Measurements from ENCODE around the gene PBXIP1.

The PBXIP1 gene

DNA sequence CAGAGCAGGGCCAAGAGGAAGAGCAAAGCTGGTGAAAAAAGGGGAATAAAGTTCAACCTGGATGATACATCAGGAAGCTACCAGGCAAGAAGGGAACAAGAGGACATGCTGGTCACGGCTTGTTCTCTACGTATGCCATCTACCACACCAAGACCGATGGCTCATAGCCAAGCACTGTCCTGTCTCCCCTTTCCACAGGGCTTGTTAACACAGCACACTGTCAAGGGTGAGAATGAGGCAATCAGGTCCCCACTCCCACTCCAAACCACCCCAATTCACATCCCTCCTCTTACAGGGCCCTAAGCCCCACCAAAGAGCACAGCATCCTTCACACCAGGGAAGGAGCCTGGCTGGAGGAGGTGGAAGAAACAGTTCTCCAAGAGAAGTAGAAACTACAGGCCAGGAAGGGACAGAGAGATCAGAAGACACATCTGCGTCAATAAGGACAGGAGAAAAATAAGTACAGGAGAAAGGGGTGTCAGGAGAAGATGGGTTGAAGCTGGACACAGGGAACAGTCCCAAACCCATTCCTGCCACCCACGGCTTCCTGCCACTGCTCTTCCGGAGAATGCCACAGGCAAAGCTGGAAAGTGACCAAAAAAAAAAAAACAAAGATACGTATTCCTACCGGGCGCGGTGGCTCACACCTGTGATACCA lies 15.6 kb upstream of the PBXIP1 start:
- DNase-seq = no peak

DNA sequence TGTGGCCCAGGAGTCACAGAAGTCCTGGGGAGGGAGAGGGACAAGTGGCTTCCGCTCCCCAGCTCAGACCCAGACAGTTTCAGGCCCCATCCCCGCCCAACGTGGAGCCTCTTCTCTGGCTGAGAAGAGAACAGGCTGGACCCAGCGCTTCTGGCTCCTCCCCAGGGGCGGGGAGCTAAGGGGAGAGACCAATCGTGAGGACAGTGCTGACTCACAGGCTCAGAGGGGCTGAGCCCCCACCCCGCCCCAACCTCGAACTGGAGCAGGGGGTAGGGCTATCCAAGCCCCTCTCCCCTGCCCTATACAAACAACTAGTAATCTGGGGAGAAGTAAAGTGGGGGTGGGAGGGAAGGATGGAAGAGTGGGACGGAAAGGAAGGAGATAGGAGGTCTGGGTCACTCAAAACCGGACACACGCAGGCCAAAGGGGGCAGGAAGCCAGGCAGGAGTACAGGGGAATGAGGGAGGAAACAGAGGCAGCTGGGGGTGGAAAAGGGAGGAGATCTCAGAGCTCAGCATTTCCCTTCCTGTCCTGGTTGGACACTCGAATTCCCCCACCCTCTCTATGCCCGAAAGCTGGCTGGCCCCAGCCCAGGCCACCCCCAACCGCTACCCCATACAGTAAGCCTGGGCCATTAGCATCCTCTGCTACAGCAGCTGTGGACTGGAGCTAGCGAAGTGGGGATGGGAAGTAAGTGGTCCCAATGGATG lies 14.9 kb upstream of the PBXIP1 start, which contains the start of gene SHC1:
Gene SHC1, minus strand, starts transcription at position 117 of the 710 bp plus-strand sequence. CDS start 221 bp downstream, outside the sequence.
- DNase-seq = peak; percentile 63

DNA sequence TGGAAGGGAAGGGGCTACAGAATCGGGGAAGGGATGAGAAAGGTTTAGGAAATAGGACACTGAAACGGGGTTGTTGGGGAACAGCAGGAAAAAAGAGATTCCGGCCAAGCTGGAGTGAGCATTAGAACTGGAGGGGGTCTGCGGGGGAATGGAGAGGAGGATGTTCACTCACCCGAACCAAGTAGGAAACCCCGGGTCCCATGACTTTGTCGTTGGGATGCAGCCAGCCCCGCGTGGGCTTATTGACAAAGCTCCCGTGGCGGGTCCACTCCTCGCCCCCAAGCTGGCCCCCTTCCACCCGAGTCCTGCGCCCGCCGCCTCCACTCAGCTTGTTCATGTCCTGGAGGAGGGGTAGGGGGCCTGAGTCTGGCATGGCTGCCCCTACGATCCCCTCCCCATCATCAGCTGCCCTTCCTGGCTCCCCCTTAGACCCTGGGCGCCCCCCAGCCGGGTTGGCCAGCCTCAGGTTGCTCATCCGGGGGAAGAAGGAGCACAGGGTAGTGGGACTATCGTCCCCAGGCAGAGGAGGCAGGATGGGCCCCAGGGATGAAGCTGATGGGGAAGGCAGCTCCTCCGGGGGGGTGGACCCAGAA lies 14.1 kb upstream of the PBXIP1 start:
- no peak for DNase-seq

DNA sequence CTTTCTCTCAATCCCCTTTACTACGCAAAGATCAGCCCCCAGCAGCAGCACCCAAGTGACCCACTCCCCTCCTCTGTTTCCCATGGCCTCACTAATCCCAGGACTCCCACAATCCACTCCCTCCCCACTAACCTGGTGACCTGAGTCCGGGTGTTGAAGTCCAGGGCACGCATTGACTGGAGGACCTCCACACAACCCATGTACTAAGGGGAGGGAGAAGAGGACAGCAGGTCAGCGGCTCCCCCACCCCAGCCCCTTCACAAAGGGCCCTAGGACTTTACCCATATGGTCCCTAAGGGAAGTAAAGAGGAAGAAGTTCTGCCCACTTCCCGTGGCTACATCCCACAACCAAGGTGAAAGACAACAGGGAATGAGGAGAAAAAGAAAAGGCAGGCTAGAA lies 13.3 kb upstream of the PBXIP1 start:
- DNase-seq = no peak

DNA sequence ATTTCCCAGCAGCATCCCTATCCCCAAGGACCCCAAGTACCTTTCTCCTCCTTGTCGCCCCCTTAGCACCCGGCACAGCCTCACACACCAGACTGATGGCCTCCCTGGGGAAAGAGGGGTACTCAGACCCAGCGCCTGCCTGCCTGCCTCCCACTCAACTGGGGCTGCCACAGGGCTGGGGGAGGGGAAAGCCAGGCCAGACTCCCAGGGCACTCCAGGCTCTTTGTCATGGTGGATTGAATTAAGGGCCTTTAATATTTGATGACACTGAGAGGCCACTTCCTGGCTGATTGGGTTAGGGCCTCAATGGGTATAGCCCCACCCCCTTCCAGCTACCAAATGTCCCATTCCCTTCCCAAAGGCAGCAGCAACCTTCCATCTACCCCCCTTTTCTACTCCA lies 12.8 kb upstream of the PBXIP1 start:
- DNase-seq = no peak

DNA sequence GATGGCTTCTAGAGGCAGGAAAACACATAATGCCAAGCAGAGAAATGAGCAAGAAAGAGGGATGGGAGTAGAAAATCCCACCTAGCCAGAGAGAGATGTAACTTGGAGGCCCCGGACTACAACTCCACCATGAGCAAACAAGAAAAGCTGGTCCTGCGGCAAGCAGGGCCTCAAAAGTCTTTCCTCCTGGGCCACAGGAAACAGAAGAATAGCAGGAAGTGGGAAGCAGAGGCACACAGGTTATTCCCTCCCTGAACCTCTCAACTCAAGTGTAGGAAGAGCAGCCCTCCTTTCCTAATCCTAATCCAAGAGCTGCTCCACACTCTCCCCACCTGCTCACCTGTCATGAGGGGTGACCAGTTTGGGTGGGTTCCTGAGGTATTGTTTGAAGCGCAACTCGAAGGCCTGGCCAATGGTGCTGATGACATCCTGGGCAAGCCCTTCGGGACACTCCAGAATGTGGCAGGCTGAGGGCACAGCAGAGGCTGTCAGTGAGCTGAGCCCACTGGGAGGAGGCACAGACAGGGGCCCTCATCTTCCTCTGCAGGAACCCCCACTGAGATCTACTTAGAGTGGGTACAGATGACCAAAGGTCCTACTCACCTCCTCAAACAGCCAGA lies 11.5 kb upstream of the PBXIP1 start:
- DNase-seq = no peak

DNA sequence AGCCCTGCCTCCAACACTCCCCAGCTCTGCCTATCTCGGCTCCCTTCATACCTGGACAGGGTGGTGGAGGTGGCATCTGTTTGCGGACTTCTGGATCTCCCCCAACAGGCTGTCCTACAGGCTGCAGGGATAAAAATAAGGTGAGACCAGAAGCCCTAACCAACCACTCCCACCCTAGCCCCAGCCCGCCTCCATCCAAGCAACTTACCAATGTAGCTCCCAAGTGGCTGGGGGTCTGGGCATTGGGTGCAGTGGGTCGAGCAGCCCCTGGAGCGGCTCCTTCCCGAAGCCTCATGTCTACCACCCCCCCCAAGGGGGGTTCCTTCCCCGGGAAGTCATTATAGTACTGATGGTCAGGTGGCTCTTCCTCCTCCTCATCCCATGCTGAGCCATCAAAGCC lies 10.2 kb upstream of the PBXIP1 start:
- DNase-seq = no peak

DNA sequence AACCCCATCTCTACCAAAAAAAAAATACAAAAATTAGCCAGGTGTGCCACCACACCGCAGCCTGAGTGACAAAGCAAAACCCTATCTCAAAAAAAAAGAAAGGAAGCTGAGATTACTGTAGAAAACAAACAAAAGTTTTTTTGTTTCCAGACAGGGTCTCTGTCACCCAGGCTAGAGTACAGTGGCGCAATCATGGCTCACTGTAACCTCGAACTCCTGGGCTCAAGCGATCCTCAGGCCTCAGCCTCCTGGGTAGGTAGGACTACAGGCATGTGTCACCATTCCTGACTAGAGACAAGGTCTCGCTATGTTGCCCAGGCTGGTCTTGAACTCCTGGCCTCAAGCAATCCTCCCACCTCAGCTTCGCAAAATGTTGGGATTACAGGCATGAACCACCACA lies 8.5 kb upstream of the PBXIP1 start:
- DNase-seq = no peak

DNA sequence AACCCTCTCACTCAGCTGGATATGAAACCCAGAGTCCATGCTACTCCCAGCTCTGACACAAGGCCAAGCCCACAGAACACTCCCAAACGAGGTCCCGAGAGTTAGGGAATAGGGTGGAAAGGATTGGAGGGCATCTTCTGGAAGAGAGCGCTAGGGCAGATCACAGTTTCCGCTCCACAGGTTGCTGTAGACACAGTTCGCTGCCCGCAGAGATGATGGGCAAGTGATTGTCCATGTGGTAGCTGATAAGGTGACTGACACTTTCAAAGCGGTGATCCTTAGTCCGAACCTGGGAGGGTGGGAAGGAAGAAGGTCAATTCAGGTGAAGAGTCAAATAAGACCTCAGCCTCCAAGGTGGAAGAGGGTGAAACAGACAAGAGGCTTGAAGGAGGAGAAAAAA lies 7.7 kb upstream of the PBXIP1 start:
- DNase-seq = no peak

DNA sequence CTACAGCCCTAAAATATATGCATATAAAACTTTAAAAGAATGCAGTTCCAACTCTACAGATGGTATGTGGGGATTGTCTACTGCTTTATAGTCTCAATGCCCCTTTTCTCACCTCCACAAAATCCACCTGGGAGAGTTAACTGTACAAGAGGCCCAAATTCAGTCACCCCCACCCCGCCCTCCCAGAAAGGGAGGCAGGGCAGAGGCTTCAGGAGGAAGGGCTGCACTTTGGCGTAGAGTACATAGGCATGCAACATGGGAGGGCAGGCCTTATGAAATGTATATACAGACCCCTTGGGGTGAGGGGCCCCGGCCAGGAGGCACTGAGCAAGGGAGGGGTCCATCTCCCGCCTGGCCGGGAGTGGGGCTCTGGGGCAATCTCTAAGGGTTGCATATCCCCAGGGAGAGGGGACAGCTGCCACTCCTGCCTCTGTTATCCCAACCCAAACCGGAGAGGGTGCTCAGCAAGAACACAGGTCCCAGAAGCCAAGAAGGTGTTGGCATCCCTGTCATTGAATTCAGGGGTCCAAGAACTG lies 7.0 kb upstream of the PBXIP1 start:
- DNase-seq = no peak

DNA sequence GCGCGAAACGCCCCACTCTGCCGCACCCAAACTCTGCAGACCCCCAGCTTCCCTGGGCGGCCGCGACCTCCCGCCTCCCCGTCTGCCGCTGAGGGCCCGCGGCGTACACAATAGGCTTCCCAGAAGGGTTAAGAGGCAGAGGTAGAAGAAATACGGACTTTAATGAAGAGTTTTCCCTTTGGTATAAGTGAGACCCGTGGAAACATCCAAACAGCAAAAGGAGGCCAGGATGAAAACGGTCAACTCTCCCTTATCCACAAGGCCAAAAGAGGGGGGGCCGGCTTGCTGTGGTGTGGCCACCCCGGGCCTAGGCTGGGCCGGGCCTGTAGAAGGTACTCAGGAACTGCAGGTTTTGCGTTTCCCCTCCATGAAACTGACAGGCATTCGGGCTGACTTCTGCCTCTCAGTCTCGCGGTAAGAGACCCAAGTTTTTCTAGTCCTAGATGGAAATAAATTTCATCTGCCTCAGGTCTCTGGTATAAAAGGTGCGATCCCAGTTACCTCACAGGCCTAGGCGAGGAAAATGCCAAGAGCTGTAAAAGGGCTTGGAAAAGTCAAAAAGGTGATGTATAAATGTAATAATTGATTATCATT lies 6.4 kb upstream of the PBXIP1 start:
- DNase-seq = peak; percentile 45

DNA sequence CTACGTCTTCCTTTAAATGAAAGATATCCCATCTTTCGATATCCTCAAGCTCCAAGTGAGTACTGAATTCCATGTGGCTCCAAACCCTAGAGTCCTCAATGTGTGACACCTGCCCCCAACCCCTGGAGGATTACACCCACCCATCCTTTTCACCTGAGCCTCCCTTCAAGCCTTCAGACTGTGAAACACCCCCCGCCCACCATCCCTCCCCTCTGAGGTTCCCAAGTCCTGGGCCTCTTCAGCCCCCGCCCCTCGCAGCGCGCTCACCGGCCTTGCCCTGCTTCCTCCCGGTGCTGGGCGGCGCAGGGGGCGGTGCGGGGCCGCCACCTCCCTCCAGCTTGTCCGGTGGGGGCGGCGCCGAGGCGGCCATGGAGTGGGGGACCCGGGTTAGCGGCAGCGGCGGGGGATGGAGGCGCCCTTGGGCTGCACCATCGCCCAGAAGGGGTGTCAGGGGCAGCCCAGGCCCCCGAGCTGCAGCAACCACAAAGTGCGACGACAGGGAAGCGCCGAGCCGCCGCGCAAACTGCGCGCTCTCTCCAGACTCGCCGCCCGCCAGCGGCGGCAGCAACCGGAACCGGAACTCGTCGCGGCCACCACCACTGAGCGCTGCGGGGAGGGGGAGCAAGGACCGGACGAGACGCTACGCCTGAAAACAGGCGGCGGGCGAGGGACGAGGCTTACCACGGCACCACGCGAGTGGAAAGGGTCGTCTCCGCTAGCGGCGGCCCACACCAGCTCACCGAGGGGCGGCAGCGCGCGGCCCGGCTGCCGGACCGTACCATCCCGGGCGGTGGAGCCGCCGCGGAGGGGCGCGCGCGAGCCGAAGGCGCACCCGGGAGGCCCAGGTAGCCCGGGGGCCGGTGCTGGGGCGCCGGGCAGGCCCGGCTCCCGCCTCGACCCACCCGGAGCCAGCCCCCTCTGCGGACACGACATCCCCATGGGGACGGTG lies 5.6 kb upstream of the PBXIP1 start, which contains the start of gene PYGO2:
Gene PYGO2, minus strand, starts transcription at position 576 of the 949 bp plus-strand sequence. Its CDS starts 206 bp downstream, at position 370.
- DNase-seq = peak; percentile 87

DNA sequence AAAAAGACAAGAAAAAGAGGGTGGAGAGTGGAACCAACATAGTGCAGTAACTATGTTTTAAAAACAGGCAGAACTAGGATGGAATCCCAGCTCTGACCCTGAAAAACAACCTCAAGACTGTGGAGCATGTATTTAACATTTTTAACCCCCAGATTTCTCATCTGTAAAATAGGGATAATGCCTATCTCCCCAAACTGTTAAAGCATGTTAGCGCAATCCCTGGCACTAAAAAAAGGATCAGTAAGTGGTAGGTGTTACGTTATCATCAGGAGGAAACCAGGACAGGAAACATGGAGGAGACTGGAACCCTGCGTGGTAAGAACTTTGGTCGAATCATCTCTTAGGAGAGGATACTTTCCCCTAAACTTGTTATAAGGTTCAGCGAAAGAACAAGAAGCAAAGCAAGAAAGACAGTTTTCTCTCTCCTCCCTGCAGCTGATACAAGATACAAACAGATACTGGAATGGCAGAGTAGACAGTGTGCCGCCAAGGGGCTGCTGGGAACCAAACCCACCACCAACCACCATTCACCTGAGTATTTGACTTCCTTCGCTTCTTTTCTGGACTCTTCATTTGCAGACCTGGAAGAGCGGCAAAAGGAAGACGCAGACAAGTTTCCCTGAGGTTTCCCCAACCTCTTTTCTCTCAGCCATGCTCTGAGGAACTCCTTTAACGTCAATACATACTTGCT lies 4.7 kb upstream of the PBXIP1 start:
- no peak for DNase-seq

DNA sequence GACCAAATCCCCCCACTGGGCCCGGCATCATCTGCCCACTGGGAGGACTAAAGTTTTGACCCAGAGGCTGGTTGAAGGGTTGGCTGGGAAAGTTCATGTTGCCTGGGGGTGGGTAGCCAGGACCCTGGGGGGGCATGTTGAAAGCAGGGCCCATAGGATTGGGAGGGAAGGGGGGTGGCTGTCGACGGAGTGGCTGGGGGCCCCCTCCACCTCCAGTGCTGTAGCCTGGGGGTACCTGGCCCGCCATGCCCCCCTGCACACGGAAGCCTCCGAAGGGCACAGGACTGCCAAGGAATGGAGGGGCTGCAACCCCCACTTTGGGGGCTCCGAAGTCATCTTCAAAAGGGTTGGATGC lies 3.5 kb upstream of the PBXIP1 start:
- DNase-seq = no peak

DNA sequence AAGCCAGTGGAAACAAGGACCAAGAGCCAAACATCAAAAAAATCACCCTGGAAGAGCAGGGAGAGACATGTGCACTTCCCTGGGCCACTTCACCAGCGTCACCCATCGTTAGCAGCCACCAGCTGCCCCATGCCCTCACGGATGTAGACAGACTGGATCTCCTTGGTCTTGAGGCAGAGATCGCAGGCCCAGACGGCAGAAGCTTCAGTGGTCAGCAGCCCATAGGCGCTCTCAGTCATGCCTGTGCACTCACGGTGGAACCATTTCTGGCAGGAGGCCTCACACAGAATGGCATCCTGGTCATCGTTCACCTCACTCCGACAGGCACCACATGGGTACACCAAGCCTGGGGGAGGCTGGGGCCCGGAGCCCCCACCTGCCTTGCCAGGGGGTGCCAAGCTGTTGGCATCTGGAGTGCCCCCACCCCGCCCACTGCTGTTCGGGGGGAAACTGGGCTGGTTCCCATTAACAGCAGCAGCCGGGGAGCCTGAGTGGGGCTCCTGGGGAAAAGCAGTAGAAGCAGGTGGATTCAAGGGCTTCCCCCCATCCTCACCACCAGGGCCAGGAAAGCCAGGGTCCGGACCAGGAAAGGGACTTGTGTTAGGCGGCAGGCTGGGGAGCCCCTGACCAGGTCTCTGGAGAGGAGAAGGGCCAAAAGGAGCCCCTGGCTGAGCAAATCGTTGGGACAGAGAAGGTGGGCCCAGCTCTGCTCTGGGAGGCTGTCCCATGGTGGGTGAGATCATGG lies 3.0 kb upstream of the PBXIP1 start:
- DNase-seq = no peak

DNA sequence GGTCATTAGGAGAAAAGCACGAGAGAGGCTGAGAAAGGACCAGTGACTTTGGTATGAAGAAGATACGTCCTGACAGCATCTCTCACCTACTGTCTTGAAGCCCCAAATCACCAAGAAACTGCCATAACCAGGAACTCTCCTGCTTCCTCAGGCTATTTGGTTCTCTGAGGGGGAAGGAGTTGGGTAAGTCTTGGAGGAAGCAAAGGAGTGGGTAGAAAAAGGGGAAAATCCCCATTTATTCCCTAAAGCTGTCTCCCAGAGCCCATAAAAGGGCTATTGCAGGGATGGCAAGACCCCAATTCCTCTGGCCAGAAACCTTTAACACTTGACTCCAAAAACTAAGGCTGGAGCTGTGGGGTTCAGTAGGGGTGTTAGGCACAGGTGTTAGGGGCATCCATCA lies 2.1 kb upstream of the PBXIP1 start:
- DNase-seq = no peak

DNA sequence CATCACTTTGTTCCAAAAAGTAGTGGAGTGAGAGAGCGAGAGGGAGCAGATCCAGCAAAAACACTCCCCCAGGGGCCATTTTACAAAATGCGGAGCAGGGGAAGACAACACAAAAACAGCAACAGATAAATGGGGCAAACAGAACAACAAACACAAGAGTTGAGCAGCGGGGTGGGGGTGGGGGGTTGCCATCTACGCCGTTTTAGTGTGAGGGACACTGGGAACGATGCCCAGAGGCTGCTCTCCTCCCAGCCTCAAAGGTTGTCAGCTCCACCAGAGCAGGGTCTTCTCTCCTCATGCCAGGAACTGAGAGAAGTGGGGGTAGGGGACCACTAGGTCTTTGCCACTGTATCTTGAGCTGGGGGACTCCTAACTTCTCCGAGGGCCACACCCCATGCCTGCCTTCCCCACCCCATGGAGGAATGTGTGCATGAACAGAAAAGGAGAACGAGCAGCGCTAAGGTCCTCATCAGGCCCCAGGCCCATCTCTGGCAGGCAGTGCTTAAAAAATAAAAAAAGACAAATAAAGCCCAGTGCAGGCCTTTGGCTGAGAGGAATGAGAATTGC lies 1.3 kb upstream of the PBXIP1 start:
- no peak for DNase-seq

DNA sequence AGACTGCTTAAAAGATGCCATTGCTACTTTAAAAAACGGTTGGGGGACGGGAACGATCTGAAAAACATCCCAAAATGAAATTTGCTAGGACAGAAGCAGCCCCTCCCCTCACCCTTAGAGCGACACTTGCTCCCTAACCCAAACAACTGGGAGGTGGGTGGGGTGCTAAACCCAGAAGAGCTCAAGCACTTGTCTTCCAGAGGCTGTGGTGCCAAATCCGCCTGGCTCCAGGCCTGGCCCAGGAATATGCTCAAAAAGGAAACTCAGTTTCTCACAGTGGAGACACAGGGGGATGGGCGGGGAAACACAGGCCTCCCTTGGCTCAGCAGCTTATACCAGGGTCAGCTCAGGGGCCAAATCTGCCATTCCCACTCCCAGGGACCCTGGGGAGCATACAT lies 644 bp upstream of the PBXIP1 start:
- DNase-seq = no peak

DNA sequence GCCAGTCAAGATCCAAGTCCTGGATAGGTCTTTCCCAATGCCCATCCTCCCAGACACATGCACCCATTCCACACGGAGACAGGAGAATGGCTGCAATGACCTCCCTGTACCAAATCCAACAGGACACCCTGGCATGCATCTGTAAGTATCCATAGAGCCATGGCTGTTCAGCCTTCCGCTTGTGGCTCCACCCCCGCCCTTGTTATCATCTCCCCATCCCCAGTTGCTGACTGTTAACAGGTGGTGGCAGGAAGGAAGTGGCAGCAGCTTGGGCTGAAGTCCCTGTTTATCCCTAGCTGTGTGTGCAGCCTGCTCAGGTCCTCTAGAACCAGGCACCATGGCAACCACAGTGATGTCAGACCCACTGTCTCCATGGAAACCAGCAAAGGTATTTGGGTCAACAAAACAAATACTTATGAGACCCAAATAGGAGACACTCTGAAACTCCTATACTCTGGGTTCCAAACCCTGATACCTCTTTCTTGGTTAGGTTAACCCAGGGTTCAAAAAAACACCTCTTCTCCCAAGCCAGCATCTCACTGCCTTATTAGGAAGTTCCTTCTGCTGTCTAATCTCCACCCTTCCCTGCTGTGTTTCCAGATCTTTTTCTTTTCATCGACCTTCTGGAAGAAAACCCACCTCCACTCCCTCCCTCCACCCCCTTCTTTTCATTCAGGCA lies 721 bp downstream of the PBXIP1 start:
- DNase-seq = peak; percentile 95

DNA sequence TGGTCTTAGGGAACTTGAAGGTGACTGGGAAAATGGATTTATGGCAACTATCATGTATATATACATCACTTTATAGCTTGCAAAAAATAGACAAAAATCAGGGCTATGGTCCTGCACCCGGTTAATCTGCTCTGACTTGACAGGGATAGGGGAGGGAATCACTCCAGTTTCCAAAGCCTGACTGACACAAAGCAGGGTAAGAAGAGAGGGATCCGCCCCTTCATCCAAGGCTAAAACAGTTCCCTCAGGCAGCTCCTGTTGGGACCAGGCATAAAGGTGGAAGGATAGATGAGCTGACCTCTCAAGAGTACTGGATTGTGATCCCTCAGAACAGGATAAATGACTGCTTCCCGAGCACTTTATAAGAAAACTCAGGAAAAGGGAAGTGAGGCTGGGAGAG lies 1.4 kb downstream of the PBXIP1 start:
- no peak for DNase-seq

Measured in activated CD4-positive, alpha-beta T cell treated with anti-CD3 and anti-CD28 coated beads, Interleukin-10, Interleukin-2, amounts not matched to agents 100 ng/mL and 50 ng/mL, durations not matched to agents 16 hours and 8 hours (primary cell).